ENCODE data around the gene B3GALT5. TPM values are rescaled to one million over a fixed set of nuclear protein-coding genes. Genes with fewer than 3 reads are reported as not detected.

Gene B3GALT5
- polyA plus RNA-seq, 2 of the 4 experiments (the other 2 are of a cell fraction) = 0.39 to 0.52 TPM

DNA sequence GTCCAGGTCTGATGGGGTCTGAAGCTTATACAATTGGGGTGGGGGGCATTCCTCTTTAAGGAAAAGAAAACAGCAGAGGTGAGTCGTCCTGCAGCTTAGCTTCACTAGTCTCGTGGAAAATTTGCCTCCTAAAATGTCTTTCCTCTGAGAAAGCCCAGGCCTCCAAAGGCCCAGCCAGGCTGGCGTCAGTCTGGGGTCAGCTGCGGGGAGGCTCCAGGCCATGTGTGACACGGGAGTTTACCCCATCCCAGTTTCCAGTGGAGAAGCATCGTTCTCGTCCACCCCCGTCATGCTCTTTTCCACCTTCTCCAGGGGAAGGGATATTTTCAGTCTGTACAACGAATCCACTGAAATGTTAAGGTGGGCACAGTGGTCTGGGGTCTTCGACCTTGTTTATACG, 42.8 kb downstream of the B3GALT5 start:
- ChIA-PET POLR2A (no interaction called here), CTCF (interaction anchor here (1.1 kb wide), 1 partner anchor 60 kb away, joined by 3 read pairs; no protein-coding TSS in a partner anchor)
- H3K9me3 ChIP-seq = no peaks in the 10 kb centered on the region
- 76% methylated on average over 11 of the region's 11 CpGs for WGBS (ENCODE audit: missing lambda C conversion rate)
- no peak for DNase-seq (ENCODE audit: low read depth in 1 of 2, low spot score in 1 of 2)
- ATAC-seq = no peak
- FAIRE-seq = no peak
- H3K4me3 ChIP-seq = no peak overlapping the region
- TF ChIP-seq TFCP2L1 (CRISPR knock-in tag; IDR thresholded peaks at IDR 0.05) (no peak), SREBF2 (IDR thresholded peaks at IDR 0.05) (no peak), CEBPB (IDR thresholded peaks at IDR 0.05) (no peak), RFX5 (IDR thresholded peaks at IDR 0.05) (no peak), ZSCAN20 (CRISPR knock-in tag; IDR thresholded peaks at IDR 0.05) (no peak), TP53 (CRISPR knock-in tag; IDR thresholded peaks at IDR 0.05) (no peak), FOSL2 (IDR thresholded peaks at IDR 0.05) (no peak), FOSL2 (CRISPR knock-in tag; IDR thresholded peaks at IDR 0.05) (no peak)
- TF ChIP-seq, protein P1, sequence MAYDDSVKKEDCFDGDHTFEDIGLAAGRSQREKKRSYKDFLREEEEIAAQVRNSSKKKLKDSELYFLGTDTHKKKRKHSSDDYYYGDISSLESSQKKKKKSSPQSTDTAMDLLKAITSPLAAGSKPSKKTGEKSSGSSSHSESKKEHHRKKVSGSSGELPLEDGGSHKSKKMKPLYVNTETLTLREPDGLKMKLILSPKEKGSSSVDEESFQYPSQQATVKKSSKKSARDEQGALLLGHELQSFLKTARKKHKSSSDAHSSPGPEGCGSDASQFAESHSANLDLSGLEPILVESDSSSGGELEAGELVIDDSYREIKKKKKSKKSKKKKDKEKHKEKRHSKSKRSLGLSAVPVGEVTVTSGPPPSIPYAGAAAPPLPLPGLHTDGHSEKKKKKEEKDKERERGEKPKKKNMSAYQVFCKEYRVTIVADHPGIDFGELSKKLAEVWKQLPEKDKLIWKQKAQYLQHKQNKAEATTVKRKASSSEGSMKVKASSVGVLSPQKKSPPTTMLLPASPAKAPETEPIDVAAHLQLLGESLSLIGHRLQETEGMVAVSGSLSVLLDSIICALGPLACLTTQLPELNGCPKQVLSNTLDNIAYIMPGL (CRISPR knock-in tag; IDR thresholded peaks at IDR 0.05; ENCODE audit: borderline replicate concordance) = no peak
- TF ChIP-seq, protein P2, sequence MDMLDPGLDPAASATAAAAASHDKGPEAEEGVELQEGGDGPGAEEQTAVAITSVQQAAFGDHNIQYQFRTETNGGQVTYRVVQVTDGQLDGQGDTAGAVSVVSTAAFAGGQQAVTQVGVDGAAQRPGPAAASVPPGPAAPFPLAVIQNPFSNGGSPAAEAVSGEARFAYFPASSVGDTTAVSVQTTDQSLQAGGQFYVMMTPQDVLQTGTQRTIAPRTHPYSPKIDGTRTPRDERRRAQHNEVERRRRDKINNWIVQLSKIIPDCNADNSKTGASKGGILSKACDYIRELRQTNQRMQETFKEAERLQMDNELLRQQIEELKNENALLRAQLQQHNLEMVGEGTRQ (IDR thresholded peaks at IDR 0.05) = no peak
- TF ChIP-seq, protein P3, sequence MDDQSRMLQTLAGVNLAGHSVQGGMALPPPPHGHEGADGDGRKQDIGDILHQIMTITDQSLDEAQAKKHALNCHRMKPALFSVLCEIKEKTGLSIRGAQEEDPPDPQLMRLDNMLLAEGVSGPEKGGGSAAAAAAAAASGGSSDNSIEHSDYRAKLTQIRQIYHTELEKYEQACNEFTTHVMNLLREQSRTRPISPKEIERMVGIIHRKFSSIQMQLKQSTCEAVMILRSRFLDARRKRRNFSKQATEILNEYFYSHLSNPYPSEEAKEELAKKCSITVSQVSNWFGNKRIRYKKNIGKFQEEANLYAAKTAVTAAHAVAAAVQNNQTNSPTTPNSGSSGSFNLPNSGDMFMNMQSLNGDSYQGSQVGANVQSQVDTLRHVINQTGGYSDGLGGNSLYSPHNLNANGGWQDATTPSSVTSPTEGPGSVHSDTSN (IDR thresholded peaks at IDR 0.05) = no peak
- TF ChIP-seq, protein P4, sequence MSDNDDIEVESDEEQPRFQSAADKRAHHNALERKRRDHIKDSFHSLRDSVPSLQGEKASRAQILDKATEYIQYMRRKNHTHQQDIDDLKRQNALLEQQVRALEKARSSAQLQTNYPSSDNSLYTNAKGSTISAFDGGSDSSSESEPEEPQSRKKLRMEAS (IDR thresholded peaks at IDR 0.05) = no peak
- no peak overlapping the region for H3K27ac ChIP-seq
- H3K4me2 ChIP-seq = no peak overlapping the region
- peaks cover 16% of the 10 kb centered on the region; the same call in 2 of the 3 replicates for H3K4me1 ChIP-seq

DNA sequence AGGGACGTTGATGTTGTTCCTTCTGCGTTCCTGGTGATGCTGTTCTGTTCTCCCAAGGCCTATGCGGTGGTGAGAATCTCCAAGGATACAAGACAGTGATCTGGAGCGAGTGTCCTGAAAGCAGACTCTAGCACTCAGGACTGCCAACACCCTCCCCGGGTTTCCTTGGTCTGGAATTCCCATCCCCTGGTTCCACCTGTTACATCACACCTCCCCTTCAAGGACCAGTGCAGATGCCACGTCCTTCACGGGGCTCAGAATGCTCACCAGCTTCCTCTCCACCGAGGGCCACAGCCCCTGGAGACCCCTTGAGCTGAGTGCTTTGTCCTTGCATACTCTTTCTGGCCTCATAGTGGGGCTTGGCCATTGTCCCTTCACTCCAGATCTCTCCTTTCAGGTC, 43.5 kb downstream of the B3GALT5 start:
- CTCF ChIA-PET = no interaction called here
- ATAC-seq = no peak

DNA sequence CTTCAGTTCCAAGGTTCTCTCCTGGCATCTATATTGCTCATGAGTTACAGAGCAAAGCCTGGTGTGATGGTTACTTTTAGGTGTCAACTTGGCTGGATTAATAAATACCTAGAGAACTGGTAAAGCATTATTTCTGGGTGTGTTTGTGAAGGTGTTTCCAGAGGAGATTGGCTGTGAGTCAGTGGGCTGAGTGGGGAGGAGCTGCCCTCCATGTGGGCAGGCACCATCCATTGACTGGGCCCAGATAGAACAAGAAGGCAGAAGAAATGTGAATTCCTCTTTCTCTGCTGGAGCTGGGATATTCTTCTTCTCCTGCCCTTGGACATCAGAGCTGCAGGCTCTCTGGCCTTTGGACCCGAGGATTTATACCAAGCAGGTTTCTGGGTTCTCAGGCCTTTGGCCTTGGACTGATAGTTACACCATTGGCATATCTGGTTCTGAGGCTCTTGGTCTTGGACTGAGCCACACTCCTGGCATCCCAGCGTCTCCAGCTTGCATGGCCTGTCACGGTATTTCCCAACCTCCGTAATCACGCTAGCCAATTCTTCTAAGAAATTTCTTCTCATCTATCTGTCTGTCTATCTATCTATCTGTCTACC, 44.5 kb downstream of the B3GALT5 start:
- ATAC-seq (no peak), DNase-seq (ENCODE audit: low read depth in 1 of 2, low spot score in 1 of 2) (no peak), FAIRE-seq (no peak)
- Histone ChIP-seq H3K27ac (peak overlapping the region in 1 of 2 experiments; percentile 16; a peak in 1 of 6 replicates), H3K9me3 (no peaks in the 10 kb centered on the region), H3K4me1 (peaks cover 21% of the 10 kb centered on the region; the same call in 2 of the 3 replicates), H3K4me2 (no peak overlapping the region), H3K4me3 (no peak overlapping the region)
- 87% methylated on average over 5 of the region's 5 CpGs for WGBS (ENCODE audit: missing lambda C conversion rate)
- ChIA-PET POLR2A (no interaction called here), CTCF (no interaction called here)
- TF ChIP-seq ZSCAN20 (CRISPR knock-in tag; IDR thresholded peaks at IDR 0.05) (no peak), CEBPB (IDR thresholded peaks at IDR 0.05) (no peak), HEYL (CRISPR knock-in tag; IDR thresholded peaks at IDR 0.05) (no peak)
- TF ChIP-seq, protein P4 (IDR thresholded peaks at IDR 0.05) = no peak

More for the DNA sequence above, 43.5 kb downstream of the B3GALT5 start:
- POLR2A ChIA-PET = no interaction called here
- DNase-seq (ENCODE audit: low read depth in 1 of 2, low spot score in 1 of 2) (no peak), FAIRE-seq (no peak)
- no peaks in the 10 kb centered on the region for H3K9me3 ChIP-seq
- H3K4me2 ChIP-seq = no peak overlapping the region
- 58% methylated on average over 7 of the region's 8 CpGs for WGBS (ENCODE audit: missing lambda C conversion rate)
- no peak overlapping the region for H3K4me3 ChIP-seq
- no peak overlapping the region for H3K27ac ChIP-seq
- peaks cover 21% of the 10 kb centered on the region; the same call in 2 of the 3 replicates for H3K4me1 ChIP-seq
- TF ChIP-seq CBX8 (IDR thresholded peaks at IDR 0.05) (no peak), PHF8 (IDR thresholded peaks at IDR 0.05; ENCODE audit: borderline replicate concordance, low read depth) (no peak), JUNB (IDR thresholded peaks at IDR 0.05) (no peak), HOXA7 (CRISPR knock-in tag; IDR thresholded peaks at IDR 0.05) (no peak)
